Germinal center (tissue), 1 donor: Measurements from ENCODE around the gene AIRE.
"Not testable (repeated sequence)": the region's sequence is repeated elsewhere in the genome, so short reads cannot be mapped to it uniquely, and the experiment has no call there.

Experiments used
- DNase-seq: peaks from one replicate; pipeline ENCODE4 v3.0.0; 2012; ENCODE audit warnings: mixed read lengths, low spot score

Gene AIRE

DNA sequence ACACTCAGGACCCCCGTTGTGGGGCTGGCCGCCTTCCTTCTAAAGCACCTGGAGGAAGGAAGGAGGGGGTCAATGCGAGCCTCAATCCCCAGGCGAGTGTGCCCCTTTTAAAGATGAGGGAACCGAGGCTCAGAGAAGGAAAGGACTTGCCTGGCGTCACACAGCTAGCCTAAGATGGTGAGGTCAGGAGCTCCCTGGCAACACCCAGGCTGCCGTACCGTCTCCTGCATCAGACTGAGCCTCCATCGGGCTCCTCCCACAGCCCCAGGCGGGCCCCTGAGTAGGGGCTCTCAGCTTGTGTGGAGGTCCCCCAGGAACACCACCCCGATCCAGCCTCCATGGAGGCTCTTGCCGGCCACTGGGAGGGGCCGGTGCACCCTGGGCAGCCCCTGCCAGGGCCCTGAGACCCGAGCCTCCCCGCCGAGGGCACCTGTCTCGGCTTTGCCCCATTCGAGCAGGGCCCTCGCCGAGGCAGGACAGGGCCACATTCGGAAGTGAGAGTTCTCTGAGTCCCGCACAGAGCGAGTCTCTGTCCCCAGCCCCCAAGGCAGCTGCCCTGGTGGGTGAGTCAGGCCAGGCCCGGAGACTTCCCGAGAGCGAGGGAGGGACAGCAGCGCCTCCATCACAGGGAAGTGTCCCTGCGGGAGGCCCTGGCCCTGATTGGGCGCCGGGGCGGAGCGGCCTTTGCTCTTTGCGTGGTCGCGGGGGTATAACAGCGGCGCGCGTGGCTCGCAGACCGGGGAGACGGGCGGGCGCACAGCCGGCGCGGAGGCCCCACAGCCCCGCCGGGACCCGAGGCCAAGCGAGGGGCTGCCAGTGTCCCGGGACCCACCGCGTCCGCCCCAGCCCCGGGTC lies at the start of gene AIRE:
AIRE (plus strand) TSS at position 739 of the 855 bp plus-strand sequence. CDS start 131 bp downstream, outside the sequence.
- DNase-seq: no peak

DNA sequence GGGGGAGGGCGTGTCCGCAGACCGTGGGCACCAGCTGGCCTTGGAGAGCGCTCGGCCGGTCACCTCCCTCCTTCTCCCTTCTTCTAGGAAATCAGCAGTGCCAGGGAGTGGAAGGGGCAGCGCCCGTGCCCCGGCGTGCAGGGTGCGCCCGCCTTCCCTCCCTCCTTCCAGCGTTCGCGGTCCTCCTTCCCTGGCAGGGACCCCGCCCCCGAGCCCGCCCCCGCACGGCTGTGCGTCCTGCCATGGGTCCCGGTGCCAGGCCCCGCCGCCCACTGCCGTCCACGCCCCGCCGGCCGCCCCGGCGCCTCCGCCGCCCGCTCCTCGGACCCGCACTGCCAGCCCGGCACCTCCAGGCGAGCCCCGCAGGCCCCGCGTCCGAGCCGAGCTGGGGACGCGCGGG lies 45.3 kb upstream of the AIRE start:
- not testable (repeated sequence) for DNase-seq

DNA sequence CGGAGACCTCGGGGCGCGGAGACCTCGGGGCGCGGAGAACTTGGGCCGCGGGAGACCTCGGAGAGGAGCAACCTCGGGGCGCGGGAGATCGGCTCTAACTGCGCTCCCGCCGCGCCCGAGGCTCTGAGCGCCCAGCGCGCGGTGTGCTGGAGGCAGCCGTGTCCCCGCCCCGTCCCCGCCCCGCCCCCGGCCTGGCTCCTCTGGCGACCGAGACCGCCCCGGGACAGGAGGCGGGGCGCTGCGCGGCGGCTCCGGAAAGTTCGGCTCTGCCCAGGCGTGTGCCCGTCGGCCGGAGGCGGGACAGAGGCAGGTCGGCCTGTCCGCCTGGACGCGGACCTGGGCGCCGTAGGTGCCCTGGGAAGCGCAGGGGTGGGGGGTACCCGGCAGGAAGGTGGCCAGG lies 44.8 kb upstream of the AIRE start, which contains the start of gene ICOSLG:
ICOSLG (minus strand) TSS at position 102 of the 400 bp plus-strand sequence. CDS start 126 bp downstream, outside the sequence.
- DNase-seq: not testable (repeated sequence)

DNA sequence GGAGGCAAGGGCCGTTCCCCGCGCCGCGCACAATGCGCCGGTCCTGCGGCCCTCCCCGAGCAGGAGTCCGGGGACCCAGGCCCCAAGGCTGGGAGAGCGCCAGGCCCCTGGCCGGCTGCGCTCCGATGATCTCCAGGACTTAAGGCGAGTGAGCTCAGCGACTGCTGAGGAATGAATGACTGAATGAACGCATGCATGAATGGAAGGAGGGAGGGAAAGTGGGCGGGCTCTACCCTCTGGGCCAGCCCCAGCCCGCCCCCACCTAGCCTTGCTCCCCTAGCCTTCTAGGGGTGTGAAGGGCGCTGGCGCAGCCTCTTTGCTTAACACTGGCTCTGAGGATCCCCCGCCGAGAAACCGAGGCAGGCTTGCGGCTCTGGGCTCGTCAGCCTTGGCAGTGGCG lies 44.4 kb upstream of the AIRE start:
- not testable (repeated sequence) for DNase-seq

DNA sequence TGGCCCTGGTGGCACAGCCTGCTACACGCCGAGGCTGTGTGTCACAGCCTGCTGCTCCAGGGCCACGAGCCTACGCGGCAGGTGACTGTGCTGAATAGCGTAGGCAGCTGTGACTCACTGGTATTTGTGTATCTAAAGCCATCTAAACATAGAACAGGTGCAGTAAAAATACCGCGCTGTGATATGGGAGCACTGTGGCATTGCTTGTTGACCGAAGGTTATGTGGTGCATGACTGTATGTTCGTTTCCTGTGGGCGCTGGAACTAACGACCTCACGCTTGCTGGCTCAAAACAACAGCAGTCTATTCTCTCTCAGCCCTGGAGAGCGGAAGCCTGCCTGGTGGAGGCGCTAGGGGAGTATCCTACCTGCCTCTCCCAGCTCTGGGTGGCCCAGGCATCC lies 41.7 kb upstream of the AIRE start:
- not testable (repeated sequence) for DNase-seq

DNA sequence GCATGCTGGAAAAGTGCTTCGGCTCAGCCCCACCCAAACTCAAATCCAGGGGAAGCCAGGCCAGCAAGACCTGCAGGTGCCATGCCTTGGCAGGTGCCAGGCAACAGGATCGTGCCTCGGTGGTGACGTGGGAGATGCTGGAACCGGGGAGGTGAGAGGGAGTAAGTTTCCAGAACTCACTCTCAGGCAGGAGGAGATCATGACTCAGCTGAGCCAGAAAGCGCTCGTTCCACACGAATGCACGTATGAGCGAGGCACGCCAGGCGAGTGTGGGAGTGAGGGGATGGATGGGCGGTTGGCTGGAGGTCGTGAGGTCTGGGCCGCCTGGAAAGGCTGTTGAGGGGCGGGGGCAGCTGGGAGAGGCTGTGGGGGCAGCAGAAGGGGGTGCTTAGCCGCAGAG lies 37.8 kb upstream of the AIRE start:
- not testable (repeated sequence) for DNase-seq

DNA sequence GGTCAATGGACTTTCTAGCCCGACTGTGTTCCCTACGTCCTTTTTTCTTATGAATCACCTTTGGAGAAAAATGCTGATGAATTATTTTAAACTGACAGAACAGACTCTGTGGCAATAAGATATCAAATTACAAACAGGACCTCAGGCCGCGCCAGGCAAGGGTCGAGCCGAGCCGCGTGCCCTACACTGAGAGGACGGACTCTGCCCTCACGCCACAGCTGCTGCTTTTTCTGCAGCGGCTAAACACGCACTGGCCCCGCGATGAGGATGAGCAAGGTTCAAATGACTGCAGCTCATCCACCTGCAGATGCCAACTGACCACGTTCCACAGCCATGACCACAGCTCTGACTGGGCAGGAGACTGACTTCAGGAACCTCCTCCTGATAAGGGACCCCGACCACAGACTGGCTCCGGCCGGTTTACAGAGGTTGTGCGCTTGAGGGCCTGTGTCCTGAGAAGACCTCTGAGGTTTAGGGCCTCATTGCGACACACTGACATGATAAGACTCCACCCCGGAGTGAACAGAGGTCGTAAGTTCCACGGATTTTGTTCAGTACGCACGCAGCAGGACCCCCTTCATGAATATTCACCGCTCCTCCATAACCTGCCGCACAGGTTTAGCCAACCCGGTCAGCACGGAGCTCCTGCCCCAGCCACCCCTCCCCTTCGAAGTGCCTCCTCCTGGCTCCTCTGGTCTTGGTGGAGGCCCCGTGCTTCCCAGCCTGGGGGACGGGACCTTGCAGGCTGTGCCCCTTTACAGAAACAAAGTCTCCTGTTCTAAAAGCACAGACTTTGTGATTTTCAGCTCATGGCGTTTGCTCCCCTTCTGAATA lies 36.3 kb upstream of the AIRE start:
- not testable (repeated sequence) for DNase-seq

DNA sequence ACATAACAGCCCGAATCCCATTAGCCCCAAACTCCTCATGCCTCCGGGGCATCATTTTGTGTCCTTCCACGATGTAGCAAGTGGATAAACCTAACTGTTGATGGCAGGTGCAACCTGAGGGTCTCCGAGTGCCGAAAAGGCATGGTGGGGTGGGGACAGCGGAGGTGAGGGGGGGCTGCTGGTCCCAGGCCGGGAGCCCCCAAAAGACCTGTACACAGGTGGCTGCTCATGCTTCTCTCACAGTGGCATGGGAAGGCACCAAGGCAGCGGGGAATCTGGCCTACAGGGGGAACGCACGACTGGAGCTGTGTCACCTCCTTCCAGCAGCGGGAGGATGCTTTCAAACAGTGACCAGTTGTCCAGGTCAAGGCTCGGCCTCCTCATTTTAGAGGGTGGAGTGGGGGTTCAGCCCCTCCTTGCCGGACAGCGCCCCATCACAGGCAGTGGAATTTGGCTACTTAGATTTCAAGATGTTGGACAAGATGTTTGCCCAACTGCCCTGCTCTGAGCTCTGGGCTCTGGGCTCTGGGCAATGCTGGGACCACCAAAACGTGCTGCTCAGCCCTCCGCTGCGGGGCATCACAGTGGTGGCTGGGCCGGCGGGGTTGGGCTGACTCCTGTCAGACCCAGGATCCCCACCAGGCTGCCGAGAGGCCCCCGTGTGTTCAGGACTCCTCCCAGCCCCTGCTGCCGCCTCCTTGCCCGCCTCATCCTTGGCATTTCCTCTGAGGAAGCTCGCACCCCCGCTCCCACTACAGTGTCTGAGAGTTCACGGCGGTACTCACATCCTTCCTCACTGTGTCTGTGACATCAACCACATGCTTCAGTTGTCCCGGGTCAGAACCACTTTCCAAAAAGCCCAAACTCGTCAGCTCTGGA lies 31.6 kb upstream of the AIRE start:
- no peak for DNase-seq

DNA sequence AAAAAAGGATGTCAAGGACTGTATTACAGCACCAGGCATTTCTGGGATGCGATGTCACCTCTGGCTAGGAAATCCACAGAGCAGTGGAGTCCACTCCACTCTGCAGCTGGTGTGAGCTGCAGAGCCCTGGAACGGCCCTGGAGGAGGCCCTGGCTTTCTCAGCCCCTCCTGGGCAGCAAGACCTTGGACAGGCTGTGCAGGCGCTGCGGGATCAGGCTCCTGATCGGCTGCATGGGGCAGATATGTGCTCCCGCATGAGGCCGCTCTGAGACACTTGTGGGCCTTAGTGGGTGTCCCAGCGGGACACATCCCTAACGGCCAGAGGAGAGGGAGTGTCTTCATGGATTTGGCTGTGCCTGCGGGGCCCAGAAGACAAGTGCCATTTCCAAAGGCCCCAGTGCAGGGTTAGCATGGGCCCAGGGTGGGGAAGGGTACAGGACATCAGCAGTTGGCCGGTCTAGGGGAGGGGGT lies 30.1 kb upstream of the AIRE start:
- DNase-seq: no peak

DNA sequence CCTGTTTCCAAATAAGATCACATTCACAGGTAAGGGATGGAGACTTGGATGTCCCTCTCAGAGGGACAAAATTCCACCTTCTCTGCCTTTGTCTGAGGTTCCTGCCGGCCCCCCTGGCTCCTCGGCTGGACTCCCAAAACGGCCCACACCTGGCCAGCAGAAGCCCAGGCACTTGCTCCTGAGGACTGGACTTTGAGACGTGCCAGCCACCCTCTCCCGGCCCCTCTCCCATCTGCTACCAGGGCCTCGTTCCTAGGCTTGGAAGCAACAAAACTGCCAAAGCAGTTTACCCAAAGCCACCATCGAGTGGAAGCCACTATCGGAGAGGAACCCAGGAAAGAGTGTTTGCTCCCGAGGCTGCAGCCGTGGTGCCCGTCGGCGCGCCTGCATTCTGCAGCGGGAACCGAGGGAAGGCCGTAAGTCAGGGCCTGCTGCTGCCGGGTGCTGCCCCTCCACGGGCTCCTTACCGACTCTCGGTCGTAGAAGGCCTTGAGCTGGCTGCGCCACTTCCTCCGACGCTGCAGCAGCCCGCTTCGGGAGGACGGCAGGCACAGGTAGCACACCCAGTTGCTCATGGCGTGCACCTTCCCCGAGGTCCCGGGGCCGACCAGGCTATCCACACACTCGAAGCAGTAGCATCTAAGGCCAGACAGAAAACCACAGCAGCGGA lies 27.5 kb upstream of the AIRE start:
- no peak for DNase-seq

DNA sequence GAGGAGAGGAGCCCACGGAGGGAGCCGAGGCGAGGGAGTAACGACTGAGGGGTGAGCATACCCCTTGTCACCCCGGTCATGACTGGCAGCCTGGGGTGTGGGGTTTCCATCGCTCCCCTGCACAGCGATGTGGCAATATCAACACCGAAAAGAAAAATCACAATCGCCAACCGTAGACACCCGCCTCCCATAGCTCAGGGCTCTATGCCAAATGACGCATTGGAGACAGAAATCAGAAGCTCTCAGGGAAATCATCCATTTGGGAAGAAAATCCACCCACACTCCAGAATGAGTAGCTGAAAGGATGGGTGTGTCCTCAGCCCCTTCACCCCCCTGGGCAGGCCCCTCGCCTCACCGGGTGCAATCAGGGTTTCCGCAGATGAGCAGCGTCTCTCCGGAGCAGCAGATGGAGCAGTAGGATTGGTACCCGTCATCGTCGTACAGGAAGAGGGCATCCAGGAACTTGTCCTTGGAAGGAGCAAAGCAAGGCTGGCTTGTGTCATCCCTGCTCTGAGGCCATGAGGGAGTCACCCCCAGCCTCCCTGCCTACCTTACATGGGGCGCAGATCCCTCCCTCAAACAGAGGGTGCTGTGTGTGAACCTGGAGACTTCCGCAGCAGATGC lies 26.5 kb upstream of the AIRE start:
- DNase-seq: no peak

DNA sequence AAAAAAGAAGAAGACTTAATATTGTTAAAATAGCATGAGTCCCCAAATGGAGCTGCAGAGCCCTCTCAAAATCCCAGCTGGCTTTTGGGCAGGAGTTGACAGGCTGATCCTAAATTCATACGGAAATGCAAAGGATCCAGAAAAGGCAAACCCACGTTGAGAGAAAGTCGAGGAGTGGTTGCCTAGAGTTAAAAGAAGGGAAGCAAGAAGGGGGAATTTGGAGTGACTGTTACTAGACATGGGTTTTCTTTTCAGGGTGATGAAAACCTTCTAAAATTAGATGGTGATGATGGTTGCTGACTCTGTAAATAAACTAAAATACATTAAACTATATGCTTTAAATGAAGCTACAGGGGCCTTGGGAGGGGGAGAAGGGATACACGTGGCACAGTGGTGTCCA lies 25.6 kb upstream of the AIRE start:
- DNase-seq: no peak

DNA sequence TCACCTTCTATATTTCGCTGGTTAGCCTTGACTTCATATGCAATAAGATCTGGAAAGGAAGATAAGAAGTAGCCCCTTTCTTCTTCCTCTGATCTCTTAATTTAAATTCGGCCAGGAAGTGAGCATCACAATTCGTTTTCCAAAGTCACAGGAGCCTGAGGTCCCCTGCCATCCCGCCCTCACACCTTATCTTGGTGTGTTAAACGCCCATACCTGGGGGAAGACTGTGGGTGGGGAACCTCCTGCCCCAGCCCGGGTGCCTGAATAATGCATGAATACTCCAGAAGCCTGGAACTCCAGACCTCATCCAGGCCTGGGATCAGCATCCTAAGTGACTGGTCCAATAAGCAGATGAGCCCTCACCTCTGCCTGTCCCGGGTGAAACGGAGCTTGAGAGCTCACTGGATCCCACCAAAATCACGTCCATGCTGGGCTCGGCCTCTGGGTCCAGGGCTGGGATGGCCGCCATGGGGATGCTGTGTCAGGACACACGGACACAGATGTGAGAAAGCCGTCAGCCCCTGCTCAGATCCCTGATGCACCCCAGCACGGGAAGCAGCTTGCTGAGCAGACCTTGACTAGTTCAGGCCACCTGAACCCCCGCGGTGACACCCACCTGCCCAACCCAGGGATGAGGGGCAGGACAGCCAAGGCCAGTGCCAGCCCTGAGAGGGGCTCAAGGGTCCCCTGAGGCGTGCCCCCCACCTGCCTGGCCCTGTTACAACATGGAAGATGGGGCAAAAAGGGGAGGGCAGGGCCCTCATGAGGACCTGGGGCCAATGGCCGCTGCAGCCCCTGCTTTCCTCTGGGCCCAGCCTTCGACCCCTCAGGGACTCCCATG lies 24.7 kb upstream of the AIRE start:
- no peak for DNase-seq

DNA sequence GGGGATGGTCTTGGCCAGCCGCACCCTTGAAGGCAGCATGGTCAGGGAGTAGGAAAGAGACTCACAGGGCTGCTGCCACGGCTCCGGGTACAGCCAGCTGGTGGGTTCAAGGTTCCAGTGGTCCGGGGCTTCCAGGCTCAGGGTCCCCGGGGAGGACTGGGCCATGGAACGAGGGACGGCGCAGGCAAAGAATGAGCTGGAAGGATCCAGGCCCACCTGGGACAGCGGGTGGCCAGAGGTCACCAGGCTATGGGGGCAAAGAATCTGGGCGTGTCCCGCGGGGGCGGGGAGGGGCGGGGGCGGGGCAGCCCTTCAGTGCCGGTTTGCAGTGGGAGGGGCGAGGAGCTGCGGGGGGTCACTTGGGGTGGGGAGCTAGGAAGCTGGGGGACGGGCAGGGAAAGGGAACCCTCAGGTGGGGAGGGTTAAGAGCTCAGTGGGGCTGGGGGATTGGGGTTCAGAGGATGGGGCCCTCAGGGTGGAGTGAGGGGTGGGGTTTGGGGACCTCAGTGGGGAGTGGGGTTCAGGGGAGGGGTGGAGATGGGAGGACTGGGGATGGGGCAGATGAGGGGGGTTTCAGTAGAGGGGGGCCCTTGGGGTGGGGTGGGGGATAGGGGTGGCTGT lies 23.9 kb upstream of the AIRE start, which contains the start of gene DNMT3L:
DNMT3L (minus strand) TSS at position 223 of the 621 bp plus-strand sequence. CDS start 638 bp downstream, outside the sequence.
- DNase-seq: no peak

DNA sequence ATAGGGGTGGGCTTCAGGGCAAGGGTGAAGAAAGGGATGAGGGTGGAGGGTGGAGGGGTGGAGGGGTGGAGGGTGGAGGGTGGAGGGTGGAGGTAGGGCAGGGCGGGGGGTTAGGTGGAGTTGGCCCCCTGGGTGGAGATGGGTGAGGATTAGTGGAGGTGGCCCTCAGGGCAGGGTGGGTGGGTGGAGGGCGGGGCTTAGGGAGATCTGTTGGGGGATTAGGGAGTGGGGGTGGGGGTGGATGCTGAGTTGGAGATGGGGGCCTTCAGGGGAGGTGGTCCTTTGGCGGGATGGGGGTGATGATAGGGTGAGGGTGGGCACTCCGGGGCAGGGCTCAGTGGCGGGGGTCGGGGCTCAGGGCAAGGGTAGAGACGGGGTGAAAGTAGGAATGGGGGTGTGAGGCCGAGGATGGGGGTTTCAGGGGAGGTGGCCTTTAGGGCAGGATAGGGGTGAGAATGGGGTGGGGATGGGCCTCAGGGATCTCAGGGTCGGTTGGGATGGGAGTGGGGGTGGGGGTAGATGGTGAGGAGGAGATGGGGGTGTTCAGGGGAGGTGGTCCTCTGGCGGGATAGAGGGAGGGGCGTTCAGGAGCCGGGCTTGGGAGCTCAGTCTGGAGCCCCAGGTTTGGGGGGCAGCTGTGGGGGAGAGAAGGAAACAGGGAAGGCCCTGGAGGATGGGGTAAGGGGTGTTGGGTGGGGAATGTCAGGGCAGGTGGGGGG lies 23.2 kb upstream of the AIRE start:
- DNase-seq: no peak

DNA sequence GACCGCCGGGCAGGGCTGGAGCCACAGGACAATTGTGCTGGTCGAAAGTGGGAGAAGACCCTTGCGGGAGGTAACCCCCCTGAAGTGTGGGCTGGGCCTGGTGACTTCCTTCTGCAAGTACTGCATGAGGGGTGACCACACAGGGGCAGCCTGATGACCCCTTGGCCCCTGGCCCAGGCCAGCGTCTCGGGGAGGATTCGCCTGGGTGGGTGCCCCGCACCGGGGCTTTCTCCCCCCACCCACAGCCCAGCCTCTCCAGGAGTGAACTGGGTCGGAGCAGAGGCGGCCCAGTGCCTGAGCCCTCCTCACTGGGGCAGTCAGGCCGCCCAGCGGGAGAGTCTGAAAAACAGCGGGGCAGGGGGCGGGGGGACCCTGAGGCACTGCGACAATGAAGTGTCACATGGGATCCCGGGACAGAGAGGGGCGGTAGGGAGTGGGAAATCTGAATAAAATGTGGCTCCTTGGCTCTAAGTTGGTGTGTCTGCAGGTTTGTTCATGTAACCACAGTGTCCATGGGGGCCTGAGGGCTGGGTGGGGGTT lies 22.4 kb upstream of the AIRE start:
- no peak for DNase-seq

DNA sequence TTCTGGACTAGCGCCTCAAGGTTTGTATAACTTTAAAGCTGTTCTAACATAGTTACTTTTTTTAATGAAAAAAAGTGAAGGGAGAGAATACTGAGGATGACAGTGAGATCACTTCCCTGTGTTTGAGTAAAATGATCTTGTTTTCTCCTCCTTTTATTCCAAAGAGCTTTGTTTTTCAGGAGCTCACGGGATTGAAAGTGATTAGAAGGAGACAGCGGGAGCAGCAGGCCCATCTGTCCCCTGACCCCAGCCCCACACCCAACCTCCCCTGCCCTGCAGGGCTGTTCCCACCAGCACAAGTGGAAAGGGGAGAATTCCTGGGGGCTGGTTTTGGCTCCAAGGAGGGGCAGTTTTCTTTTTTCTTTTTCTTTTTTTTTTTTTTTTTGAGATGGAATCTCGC lies 21.9 kb upstream of the AIRE start:
- DNase-seq: no peak

DNA sequence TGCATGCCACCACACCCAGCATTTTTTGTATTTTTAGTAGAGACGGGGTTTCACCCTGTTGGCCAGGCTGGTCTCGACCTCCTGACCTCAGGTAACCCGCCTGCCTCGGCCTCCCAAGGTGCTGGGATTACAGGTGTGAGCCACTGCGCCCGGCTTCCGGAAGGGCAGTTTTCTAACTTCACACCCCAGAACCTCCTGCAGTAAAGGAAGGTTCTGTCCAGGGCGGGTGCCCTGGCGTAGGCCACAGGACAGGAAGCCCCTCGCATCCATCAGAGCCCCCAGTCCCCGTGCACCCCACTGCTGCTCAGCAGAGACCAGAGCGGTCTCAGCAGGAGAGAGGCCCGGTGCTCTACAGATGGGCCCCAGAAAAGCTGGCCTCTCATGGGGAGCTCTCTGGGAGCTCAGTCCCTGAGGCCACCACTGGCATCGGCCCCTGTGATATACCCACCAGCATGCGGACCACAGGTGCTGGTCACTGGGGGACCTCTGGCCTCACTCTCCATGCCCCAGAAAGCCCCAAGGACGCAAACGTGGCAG lies 19.9 kb upstream of the AIRE start:
- no peak for DNase-seq
